A549 (cell line): ENCODE data around the gene N4BP2. TPM values are rescaled to one million over a fixed set of nuclear protein-coding genes. Genes with fewer than 3 reads are reported as not detected.

Source experiments
- ATAC-seq, 2 experiments: fragments of 200-7000 bp in 1 of 2; fragments of >200 bp in 1 of 2; cut with Nextera tagmentation in 1 of 2; cut with Tn5 transposase in 1 of 2; 3 replicates each; pipeline versions ENCODE4 v1.8.0 to v1.9.1; 2018 to 2020; ENCODE audit warnings: mild to moderate bottlenecking in 1 of 2, moderate library complexity in 1 of 2
- CTCF ChIA-PET: fragments of 300-600 bp; sonication (Branson Sonifier 250); formaldehyde crosslinking; extraction: SDS; loops from one replicate; lab custom pipeline; 2021; ENCODE audit warnings: antibody characterized with exemption, inconsistent platforms; lab: Yijun Ruan, JAX
- POLR2A ChIA-PET: fragments of 350-600 bp; formaldehyde crosslinking; extraction: SDS; loops from one replicate; lab custom pipeline; 2021; ENCODE audit warnings: antibody characterized with exemption, inconsistent platforms; lab: Yijun Ruan, JAX
- DNase-seq, 2 experiments: peaks; one replicate each; pipeline versions ENCODE4 v3.0.0 to v3.0.0-alpha.2; 2011 to 2016; ENCODE audit warnings: low read depth in 1 of 2, low spot score in 1 of 2
- FAIRE-seq: peaks from 2 replicates; lab custom pipeline; 2011; peaks lifted over from hg19 to GRCh38; lab: Jason Lieb, UNC
- H3K27ac ChIP-seq, 2 experiments: fragments of >200 bp; sonication (Bioruptor Twin); formaldehyde crosslinking; 3 replicates each; pipeline ENCODE4 v1.5.1; 2016 to 2017
- H3K4me1 ChIP-seq: fragments of >200 bp; sonication (Bioruptor Twin); formaldehyde crosslinking; 3 replicates; pipeline ENCODE4 v1.6.1; 2016
- H3K4me2 ChIP-seq: fragments of >200 bp; sonication (Bioruptor Twin); formaldehyde crosslinking; 3 replicates; pipeline ENCODE4 v1.6.1; 2016
- H3K4me3 ChIP-seq: fragments of >200 bp; sonication (Bioruptor Twin); formaldehyde crosslinking; 3 replicates; pipeline ENCODE4 v1.5.1; 2016
- H3K9me3 ChIP-seq: fragments of >200 bp; sonication (Bioruptor Twin); formaldehyde crosslinking; 3 replicates; pipeline ENCODE4 v1.6.1; 2016
- BHLHE40 ChIP-seq: IDR thresholded peaks from 2 replicates; pipeline ENCODE4 v1.6.1; 2012; ENCODE audit warnings: low read depth, low read length, inconsistent platforms
- CHD2 ChIP-seq: fragments of 150-350 bp; IDR thresholded peaks from 2 replicates; pipeline ENCODE4 v1.6.1; 2014; ENCODE audit warnings: low read length; ENCODE audit not compliant: partially characterized antibody
- E2F6 ChIP-seq: IDR thresholded peaks from 2 replicates; pipeline ENCODE4 v1.6.1; 2012; ENCODE audit warnings: low read depth, borderline replicate concordance
- FOSL2 ChIP-seq, 2 experiments: fragments of 450-650 bp in 1 of 2; fragments of >200 bp in 1 of 2; sonication (Bioruptor Twin) in 1 of 2; formaldehyde crosslinking; IDR thresholded peaks; 2 replicates each; pipeline versions ENCODE4 v1.5.0 to v1.6.1; 2016 to 2020; ENCODE audit warnings: mild to moderate bottlenecking in 1 of 2, moderate library complexity in 1 of 2
- FOXS1 ChIP-seq: fragments of 250-450 bp; sonication (Bioruptor Pico); IDR thresholded peaks from 2 replicates; pipeline ENCODE4 v1.5.0; 2020; ENCODE audit warnings: mild to moderate bottlenecking, moderate library complexity
- GATA3 ChIP-seq: IDR thresholded peaks from 2 replicates; pipeline ENCODE4 v1.6.1; 2012; ENCODE audit warnings: borderline replicate concordance
- HOXB13 ChIP-seq: fragments of 250-450 bp; sonication (Bioruptor Pico); IDR thresholded peaks from 2 replicates; pipeline ENCODE4 v1.5.0; 2020; ENCODE audit warnings: low read depth, mild to moderate bottlenecking, moderate library complexity
- JUN ChIP-seq, 2 experiments: fragments of >200 bp; sonication (Bioruptor Twin); formaldehyde crosslinking; IDR thresholded peaks; 2 replicates in 1 of 2; 3 replicates in 1 of 2; pipeline ENCODE4 v1.6.1; 2016 to 2017
- MAFK ChIP-seq: fragments of 450-650 bp; IDR thresholded peaks from 2 replicates; pipeline ENCODE4 v1.6.1; 2014; ENCODE audit not compliant: partially characterized antibody
- MAZ ChIP-seq: fragments of 150-350 bp; IDR thresholded peaks from 2 replicates; pipeline ENCODE4 v1.6.1; 2014; ENCODE audit warnings: antibody characterized with exemption, low read depth, low read length, borderline replicate concordance
- MYC ChIP-seq: IDR thresholded peaks from 2 replicates; pipeline ENCODE4 v1.6.1; 2012; ENCODE audit warnings: mild to moderate bottlenecking, inconsistent platforms, low read length, improper control_type of control experiment, borderline replicate concordance
- NFE2L2 ChIP-seq: fragments of 150-350 bp; conservative IDR thresholded peaks from 2 replicates; pipeline ENCODE4 v1.6.1; 2014; ENCODE audit warnings: low read length
- NPAS2 ChIP-seq: fragments of 250-450 bp; sonication (Bioruptor Pico); IDR thresholded peaks from 2 replicates; pipeline ENCODE4 v1.8.0; 2022; ENCODE audit warnings: mild to moderate bottlenecking, moderate library complexity, borderline replicate concordance
- NR3C1 ChIP-seq: fragments of >200 bp; sonication (Bioruptor Twin); formaldehyde crosslinking; IDR thresholded peaks from 3 replicates; pipeline ENCODE4 v1.6.1; 2017
- PBX3 ChIP-seq: IDR thresholded peaks from 2 replicates; pipeline ENCODE4 v1.6.1; 2012
- PHF8 ChIP-seq: fragments of 200-600 bp; sonication (generic); IDR thresholded peaks from 2 replicates; pipeline ENCODE4 v1.6.1; 2016; ENCODE audit warnings: low read depth, mild to moderate bottlenecking, antibody characterized with exemption, moderate library complexity, borderline replicate concordance
- POLR2AphosphoS2 ChIP-seq: conservative IDR thresholded peaks from 2 replicates; pipeline ENCODE4 v1.6.1; 2012; ENCODE audit warnings: low read length, improper control_type of control experiment, inconsistent platforms
- RARB ChIP-seq: fragments of 250-450 bp; sonication (Bioruptor Pico); IDR thresholded peaks from 2 replicates; pipeline ENCODE4 v1.8.0; 2021; ENCODE audit warnings: mild to moderate bottlenecking, moderate library complexity
- USF2 ChIP-seq: fragments of 450-650 bp; IDR thresholded peaks from 2 replicates; pipeline ENCODE4 v1.6.1; 2014; ENCODE audit warnings: antibody characterized with exemption
- ZC3H11A ChIP-seq: fragments of 450-650 bp; IDR thresholded peaks from 2 replicates; pipeline ENCODE4 v1.6.1; 2014; ENCODE audit warnings: antibody characterized with exemption, mild to moderate bottlenecking
- ZNF302 ChIP-seq: fragments of 250-450 bp; sonication (Bioruptor Pico); IDR thresholded peaks from 2 replicates; pipeline ENCODE4 v1.9.0; 2021; ENCODE audit warnings: inconsistent platforms, mild to moderate bottlenecking, moderate library complexity
- WGBS: methylation state at CpG from one replicate; pipeline ENCODE4 v1.1.6; 2017; ENCODE audit errors: missing lambda C conversion rate; 5-methylcytosine and 5-hydroxymethylcytosine counted together
- polyA plus RNA-seq, 4 experiments: library from polyadenylated mRNA; depleted of rRNA in 3 of 4; stranded (reverse); fragments of >200 nt; fragmentation: RNase III in 1 of 4; extraction: RNeasy Plus Mini Kit Qiagen cat#74134 plus additional on column Dnase treatment in 1 of 4; gene quantifications; 2 replicates in 3 of 4; 3 replicates in 1 of 4; pipeline ENCODE4 v1.2.3, GENCODE V29; 2011 to 2017

N4BP2 gene
- polyA plus RNA-seq, 2 of the 4 experiments (the other 2 are of a cell fraction), result 2.7 to 10.4 TPM

- Histone ChIP-seq H3K27ac (no peak overlapping the region), H3K9me3 (peaks cover 8% of the 10 kb centered on the region)
- ATAC-seq, result no peak
- CTCF ChIA-PET, result interaction anchor here (0.8 to 2.5 kb wide), 3 partner anchors 155 to 164 kb away, joined by 3 to 11 read pairs (median 4); no protein-coding TSS in a partner anchor
- 82% methylated on average over 4 of the region's 4 CpGs for WGBS
- TF ChIP-seq E2F6, result no peak
- TF ChIP-seq ZC3H11A, result no peak
- TF ChIP-seq BHLHE40, result no peak
- TF ChIP-seq ZNF302 (CRISPR knock-in tag), result no peak
- TF ChIP-seq MAFK, result no peak
- TF ChIP-seq FOXS1 (CRISPR knock-in tag), result no peak
- no peak for TF ChIP-seq PBX3
- TF ChIP-seq MYC, result no peak
- TF ChIP-seq NPAS2 (CRISPR knock-in tag), result no peak
- TF ChIP-seq PHF8, result no peak
- no peak for TF ChIP-seq NR3C1
- TF ChIP-seq CHD2, result no peak
- TF ChIP-seq GATA3, result no peak
- TF ChIP-seq HOXB13 (CRISPR knock-in tag), result no peak
- TF ChIP-seq FOSL2 (IDR thresholded peaks at IDR 0.05), result no peak
- TF ChIP-seq FOSL2 (CRISPR knock-in tag; IDR thresholded peaks at IDR 0.05), result no peak
- no peak for TF ChIP-seq JUN (IDR thresholded peaks at IDR 0.05)
- no peak for TF ChIP-seq NFE2L2
- no peak for TF ChIP-seq RARB (CRISPR knock-in tag)
- TF ChIP-seq, all 56 proteins: peak for 0
- Histone ChIP-seq H3K4me3 (no peak overlapping the region), H3K4me1 (no peaks in the 10 kb centered on the region), H3K4me2 (no peak overlapping the region)
- FAIRE-seq, result no peak
- DNase-seq, result no peak
- POLR2A ChIA-PET, result no interaction called here
These were observed 96.0 kb downstream of the N4BP2 start for GRCh38 chr4:40152637-40153036.

GRCh38 chr4:40157436-40157835 lies 100.8 kb downstream of the N4BP2 start:
- Histone ChIP-seq H3K9me3 (no peaks in the 10 kb centered on the region), H3K27ac (no peak overlapping the region), H3K4me2 (no peak overlapping the region), H3K4me3 (no peak overlapping the region), H3K4me1 (no peaks in the 10 kb centered on the region)
- CTCF ChIA-PET, result no interaction called here
- FAIRE-seq, result no peak
- POLR2A ChIA-PET, result no interaction called here
- ATAC-seq, result no peak
- DNase-seq, result no peak
- WGBS, result 81% methylated on average over 4 of the region's 4 CpGs
- TF ChIP-seq MAZ (no peak), MAFK (no peak), POLR2AphosphoS2 (no peak), NFE2L2 (no peak), USF2 (no peak), PBX3 (no peak), NPAS2 (CRISPR knock-in tag) (no peak), RARB (CRISPR knock-in tag) (no peak)
